K562 (cell line): Measurements from ENCODE around the gene QKI. TPM values are rescaled to one million over a fixed set of nuclear protein-coding genes. Genes with fewer than 3 reads are reported as not detected.
A peak's percentile ranks its signal among the peaks of the same experiment; 100 is the strongest.

Experiments
- ATAC-seq: fragments of 200-7000 bp; cut with Tn5 transposase; 3 replicates; pipeline ENCODE4 v1.9.1; 2020; ENCODE audit warnings: moderate library complexity
- BruUV-seq: library from RNA; stranded (reverse); fragments of 400-500 nt; replicated peaks from 2 replicates; lab custom pipeline; 2021; lab: Mats Ljungman, UMichigan
- CTCF ChIA-PET: fragments of 300-600 bp; formaldehyde crosslinking; extraction: SDS; loops from one replicate; lab custom pipeline; 2021; ENCODE audit warnings: low intra/inter-chr PET ratio; lab: Yijun Ruan, JAX
- POLR2A ChIA-PET: fragments of 300-600, 350-650 bp; sonication (Branson Sonifier 250); formaldehyde crosslinking; extraction: SDS; loops from one replicate; lab custom pipeline; 2021; ENCODE audit warnings: antibody characterized with exemption, inconsistent platforms; lab: Yijun Ruan, JAX
- DNase-seq, 4 experiments: peaks; one replicate each; pipeline versions ENCODE4 v3.0.0 to v3.0.0-alpha.2; 2011 to 2018; ENCODE audit warnings: low spot score in 3 of 4, mixed read lengths in 3 of 4; ENCODE audit errors: extremely low read depth in 1 of 4
- FAIRE-seq: peaks from 2 replicates; lab custom pipeline; 2011; peaks lifted over from hg19 to GRCh38; lab: Jason Lieb, UNC
- H2AFZ ChIP-seq: 2 replicates; pipeline ENCODE4 v1.6.0; 2011; ENCODE audit warnings: low read depth, low read length, control low read depth, inconsistent platforms
- H3K27ac ChIP-seq: fragments of 200-600 bp; 3 replicates; pipeline ENCODE4 v1.8.0; 2011; ENCODE audit warnings: low read depth, mild to moderate bottlenecking, control low read depth, inconsistent platforms, low read length, moderate library complexity, mixed read lengths; ENCODE audit errors: extremely low read depth
- H3K27me3 ChIP-seq, 2 experiments: fragments of 300-600 bp in 1 of 2; 2 replicates in 1 of 2; 3 replicates in 1 of 2; pipeline versions ENCODE4 v1.6.0 to v1.8.0; 2011; ENCODE audit warnings: inconsistent platforms in 2 of 2, low read length in 2 of 2, mild to moderate bottlenecking in 1 of 2, mixed read lengths in 1 of 2, moderate library complexity in 1 of 2; ENCODE audit not compliant: control insufficient read depth in 2 of 2, insufficient read depth in 2 of 2
- H3K36me3 ChIP-seq: fragments of 300-600 bp; 3 replicates; pipeline ENCODE4 v1.8.0; 2011; ENCODE audit warnings: mild to moderate bottlenecking, low read length, inconsistent platforms; ENCODE audit not compliant: control insufficient read depth, insufficient read depth
- H3K4me1 ChIP-seq, 2 experiments: fragments of 200-600 bp in 1 of 2; replicated peaks in 1 of 2; 2 replicates in 1 of 2; 3 replicates in 1 of 2; pipeline versions ENCODE4 v1.5.1 to v1.8.0; 2011; ENCODE audit warnings: inconsistent platforms in 2 of 2, low read length in 2 of 2, mild to moderate bottlenecking in 1 of 2, mixed read lengths in 1 of 2, moderate library complexity in 1 of 2; ENCODE audit not compliant: control insufficient read depth in 2 of 2, insufficient read depth in 2 of 2
- H3K4me2 ChIP-seq: 2 replicates; pipeline ENCODE4 v1.6.1; 2011; ENCODE audit warnings: low read length, control low read depth, inconsistent platforms, mixed read lengths; ENCODE audit not compliant: insufficient read depth
- H3K4me3 ChIP-seq: fragments of 200-600 bp; sonication (generic), shearing (Covaris generic); 2 replicates; pipeline ENCODE4 v1.5.1; 2016; ENCODE audit warnings: control low read depth, inconsistent platforms
- H3K79me2 ChIP-seq: fragments of 200-600 bp; 3 replicates; pipeline ENCODE4 v1.8.0; 2011; ENCODE audit warnings: low read length, inconsistent platforms; ENCODE audit not compliant: control insufficient read depth, insufficient read depth
- H3K9ac ChIP-seq, 2 experiments: 2 replicates each; pipeline versions ENCODE4 v1.6.0 to v1.6.1; 2011; ENCODE audit warnings: low read depth in 2 of 2, low read length in 2 of 2, control low read depth in 1 of 2, inconsistent platforms in 1 of 2, mild to moderate bottlenecking in 1 of 2, mixed read lengths in 1 of 2; ENCODE audit not compliant: insufficient read depth in 1 of 2
- H3K9me1 ChIP-seq: one replicate; pipeline ENCODE4 v1.6.0; 2011; ENCODE audit warnings: inconsistent platforms, mild to moderate bottlenecking, low read length, moderate library complexity; ENCODE audit not compliant: control insufficient read depth, insufficient read depth
- H3K9me3 ChIP-seq: replicated peaks from 2 replicates; pipeline ENCODE4 v1.5.1; 2011; ENCODE audit warnings: low read depth, low read length, inconsistent platforms; ENCODE audit not compliant: control insufficient read depth, insufficient read depth
- H4K20me1 ChIP-seq: replicated peaks from 2 replicates; pipeline ENCODE4 v1.6.1; 2011; ENCODE audit warnings: low read length, inconsistent platforms, mixed read lengths; ENCODE audit not compliant: control insufficient read depth, insufficient read depth
- ARID3B ChIP-seq: fragments of 250-450 bp; sonication (Bioruptor Pico); IDR thresholded peaks from 2 replicates; pipeline ENCODE4 v1.4.0; 2020; ENCODE audit warnings: borderline replicate concordance
- CEBPG ChIP-seq, 3 experiments: fragments of 200-800 bp in 1 of 3; sonication (Bioruptor generic) in 1 of 3; sonication (generic) in 1 of 3; formaldehyde crosslinking in 1 of 3; IDR thresholded peaks in 2 of 3; conservative IDR thresholded peaks in 1 of 3; 2 replicates each; pipeline versions ENCODE4 v1.6.1 to v1.8.0; 2016 to 2022; ENCODE audit warnings: missing compliant biosample characterization in 2 of 3, missing genetic modification characterization in 2 of 3, mild to moderate bottlenecking in 1 of 3, missing genetic modification reagents in 1 of 3
- WGBS: fragments of 100-300 bp; shearing (Covaris generic); methylation state at CpG from one replicate; pipeline ENCODE4 v1.1.6; 2016; ENCODE audit warnings: low coverage, mixed read lengths; ENCODE audit not compliant: insufficient coverage; ENCODE audit errors: missing lambda C conversion rate; 5-methylcytosine and 5-hydroxymethylcytosine counted together
- in situ Hi-C: fragments of 300-500 bp; cut with MboI; formaldehyde crosslinking; loops from 4 replicates; pipeline ENCODE4 v1.15.0; 2018; ENCODE audit warnings: inconsistent platforms, mixed read lengths
- intact Hi-C: fragments of 100-400 bp; cut with micrococcal nuclease; formaldehyde crosslinking; loops from 2 replicates; pipeline ENCODE4 v1.14.2; 2022
- polyA plus RNA-seq, 8 experiments: library from polyadenylated mRNA; depleted of rRNA in 4 of 8; stranded (reverse) in 5 of 8; unstranded in 3 of 8; fragments of >200 nt; fragmentation: Nextera tagmentation in 2 of 8; fragmentation: Illumina TruSeq in 1 of 8; extraction: Ambion mirVana in 2 of 8; extraction: Trizol in 1 of 8; gene quantifications; 2 replicates each; pipeline versions ENCODE4 v1.2.1 to v1.2.3, GENCODE V29; 2011 to 2014; ENCODE audit warnings: inconsistent platforms in 1 of 8, missing spikeins in 1 of 8
- total RNA-seq, 7 experiments: library from RNA; depleted of rRNA in 6 of 7; stranded (reverse); fragments of >200 nt in 6 of 7; fragmentation: Illumina TruSeq in 2 of 7; extraction: Trizol in 2 of 7; gene quantifications; 2 replicates each; pipeline versions ENCODE4 v1.2.1 to v1.2.3, GENCODE V29; 2011 to 2021; ENCODE audit warnings: low replicate concordance in 1 of 7

QKI gene
- total and polyA plus RNA-seq, 9 of the 15 experiments (the other 6 are each of a cell fraction or from before 2014, with no cell fraction given), result 20.4 to 215 (median 123) TPM

- no TSS peak for BruUV-seq
- intact Hi-C loops, result no loop called here
- ATAC-seq (no peak), FAIRE-seq (no peak), DNase-seq (no peak)
- CTCF ChIA-PET, result interaction anchor here (1.2 kb wide), 1 partner anchor 172 kb away, joined by 3 read pairs; no protein-coding TSS in a partner anchor
- Histone ChIP-seq H3K9ac (no peak overlapping the region), H3K79me2 (peaks cover 100% of the 10 kb centered on the region), H3K4me2 (no peak overlapping the region), H3K4me3 (no peak overlapping the region), H2AFZ (no peak overlapping the region), H3K9me1 (no peaks in the 10 kb centered on the region), H3K9me3 (no peaks in the 10 kb centered on the region), H3K4me1 (peaks cover 0 to 8% of the 10 kb centered on the region in 2 experiments; a peak in 1 of 5 replicates), H3K27ac (no peak overlapping the region), H3K36me3 (0 out of 3 replicates have a peak, but pooled peaks cover 3% of the 10 kb centered on the region), H3K27me3 (no peaks in the 10 kb centered on the region), H4K20me1 (peaks cover 48% of the 10 kb centered on the region)
- in situ Hi-C loops, result loop anchor here (10.0 kb wide), 1 partner anchor 676 kb away; no protein-coding TSS in a partner anchor
- TF ChIP-seq ARID3B (no peak), CEBPG (CRISPR knock-in tag; IDR thresholded peaks at IDR 0.05) (no peak), CEBPG (tag; conservative IDR thresholded peaks at IDR 0.05 in 1 of 2, IDR thresholded peaks at IDR 0.05 in 1 of 2) (0 out of 4 replicates have a peak, but pooled peaks of 1 of the 2 experiments have one; percentile 31)
- POLR2A ChIA-PET, result interaction anchor here (3.6 kb wide), 1 partner anchor 10 kb away, joined by 14 read pairs; no protein-coding TSS in a partner anchor
- WGBS, result 85% methylated on average over 2 of the region's 2 CpGs
Observed at GRCh38 chr6:163428373-163428772, 13.9 kb downstream of the QKI start.
